NCI-H226 (cell line): Measurements from ENCODE around the gene GNAS-AS1.

Experiments used
- DNase-seq: peaks from one replicate; pipeline ENCODE4 v3.0.0-alpha.2; 2015

The GNAS-AS1 gene

GRCh38 chr20:58850693-58851174 is at the start of gene GNAS-AS1:
GNAS-AS1 (minus strand) TSS chr20:58850902.
- DNase-seq: peak; percentile 31

- DNase-seq: no peak
Observed at GRCh38 chr20:58900397-58900796, 49.7 kb upstream of the GNAS-AS1 start.

- DNase-seq: no peak
Observed at GRCh38 chr20:58899512-58899911, 48.8 kb upstream of the GNAS-AS1 start.

- no peak for DNase-seq
Observed at GRCh38 chr20:58898629-58899408, 48.1 kb upstream of the GNAS-AS1 start.

GRCh38 chr20:58897488-58897887 is 46.8 kb upstream of the GNAS-AS1 start:
- no peak for DNase-seq

- DNase-seq: no peak
Observed at GRCh38 chr20:58896820-58897219, 46.1 kb upstream of the GNAS-AS1 start.

- DNase-seq: no peak
Observed at GRCh38 chr20:58895448-58896180, 44.9 kb upstream of the GNAS-AS1 start.

GRCh38 chr20:58894652-58895447 is 44.1 kb upstream of the GNAS-AS1 start:
- no peak for DNase-seq

GRCh38 chr20:58893355-58894120 is 42.8 kb upstream of the GNAS-AS1 start:
- no peak for DNase-seq

GRCh38 chr20:58892932-58893224 is 42.2 kb upstream of the GNAS-AS1 start:
- DNase-seq: no peak

- no peak for DNase-seq
Observed at GRCh38 chr20:58892141-58892931, 41.6 kb upstream of the GNAS-AS1 start.

- no peak for DNase-seq
Observed at GRCh38 chr20:58891718-58892140, 41.0 kb upstream of the GNAS-AS1 start.

- DNase-seq: peak; percentile 33
Observed at GRCh38 chr20:58891086-58891717, 40.5 kb upstream of the GNAS-AS1 start.

GRCh38 chr20:58890518-58891085 is 39.9 kb upstream of the GNAS-AS1 start:
- peak; percentile 27 for DNase-seq

GRCh38 chr20:58889798-58890517 is 39.3 kb upstream of the GNAS-AS1 start:
- no peak for DNase-seq

GRCh38 chr20:58889334-58889760 is 38.6 kb upstream of the GNAS-AS1 start:
- no peak for DNase-seq

- no peak for DNase-seq
Observed at GRCh38 chr20:58888521-58889333, 38.0 kb upstream of the GNAS-AS1 start.

GRCh38 chr20:58888103-58888502 is 37.4 kb upstream of the GNAS-AS1 start:
- no peak for DNase-seq

GRCh38 chr20:58886546-58886945 is 35.8 kb upstream of the GNAS-AS1 start:
- no peak for DNase-seq
